ENCODE data around the gene C19orf47.
"Not testable (repeated sequence)": the region's sequence is repeated elsewhere in the genome, so short reads cannot be mapped to it uniquely, and the experiment has no call there.

Gene C19orf47

GRCh38 chr19:40342644-40343311 is 5.4 kb downstream of the C19orf47 start:
- DNase-seq, result no peak

DNA sequence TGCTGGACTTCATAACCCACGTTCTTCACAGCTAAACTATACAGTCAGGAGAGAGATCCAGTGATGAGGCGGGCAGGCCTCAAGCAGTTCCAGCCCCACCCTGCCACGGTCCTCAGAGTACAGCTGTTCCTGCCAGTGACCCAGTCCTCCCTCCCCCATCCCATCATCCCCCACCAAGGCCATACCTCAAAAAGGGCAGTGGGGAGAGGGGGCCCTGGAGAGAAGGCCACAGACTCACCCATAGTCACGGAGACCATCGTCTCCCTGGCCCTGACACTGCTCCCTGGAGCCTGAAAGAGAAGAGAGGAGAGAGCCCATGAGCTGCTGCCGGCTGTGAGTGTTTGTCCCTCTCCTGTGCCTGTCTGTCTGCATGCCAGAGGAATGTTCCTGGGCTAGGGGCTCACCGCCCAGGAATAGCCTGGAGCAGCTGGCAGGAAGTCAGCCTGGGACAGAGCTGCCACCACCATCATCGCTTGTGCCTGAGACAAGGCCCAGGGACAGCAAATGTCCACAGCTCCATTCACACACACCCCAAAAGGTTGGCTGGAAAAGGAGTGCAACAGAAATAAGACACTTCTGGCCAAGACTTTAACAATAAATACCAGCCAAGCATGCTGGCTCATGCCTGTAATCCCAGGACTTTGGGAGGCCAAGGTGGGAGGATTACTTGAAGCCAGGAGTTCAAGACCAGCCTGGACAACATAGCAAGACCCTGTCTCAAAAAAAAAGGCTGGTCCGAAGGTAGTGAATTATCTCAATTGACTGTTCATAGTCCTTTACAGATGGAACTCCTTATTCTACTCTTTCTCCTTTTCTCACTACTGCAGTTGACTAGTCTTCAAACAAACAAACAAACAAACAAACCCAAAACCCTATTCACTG is 6.4 kb downstream of the C19orf47 start:
- no peak for DNase-seq

DNA sequence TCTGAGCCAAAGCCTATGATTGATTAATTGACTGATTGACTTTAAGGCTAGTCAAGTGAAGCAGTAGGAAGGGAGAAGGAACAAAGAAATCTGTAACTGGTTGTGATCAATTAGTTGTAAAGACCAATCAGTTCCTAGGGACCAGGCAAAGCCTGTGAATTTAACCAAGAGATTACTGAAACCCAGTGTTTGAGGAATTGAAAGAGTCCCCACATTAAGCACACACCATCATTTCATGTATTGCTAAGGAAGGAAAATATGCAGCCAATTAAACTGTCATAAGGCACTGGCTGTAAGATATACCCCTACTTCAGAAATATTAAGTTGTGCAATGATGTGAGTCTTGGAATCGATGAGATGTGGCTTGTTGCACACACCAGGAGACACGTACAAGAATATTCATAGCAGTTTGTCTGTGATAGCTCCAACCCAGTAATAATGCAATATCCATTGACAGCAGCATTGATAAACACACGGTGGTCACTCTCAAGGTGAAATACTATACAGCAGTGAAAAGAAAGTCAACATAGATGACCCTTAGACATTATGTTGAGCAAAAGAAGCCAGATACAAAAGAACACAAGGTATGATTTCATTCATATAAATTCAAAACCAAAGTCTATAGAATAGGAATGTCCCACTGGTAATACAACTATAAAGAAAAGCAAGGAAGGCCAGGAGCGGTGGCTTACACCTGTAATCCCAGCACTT is 9.0 kb downstream of the C19orf47 start:
- no peak for DNase-seq

GRCh38 chr19:40337594-40337993 is 10.6 kb downstream of the C19orf47 start:
- no peak for DNase-seq

GRCh38 chr19:40337107-40337506 is 11.1 kb downstream of the C19orf47 start:
- DNase-seq, result no peak

DNA sequence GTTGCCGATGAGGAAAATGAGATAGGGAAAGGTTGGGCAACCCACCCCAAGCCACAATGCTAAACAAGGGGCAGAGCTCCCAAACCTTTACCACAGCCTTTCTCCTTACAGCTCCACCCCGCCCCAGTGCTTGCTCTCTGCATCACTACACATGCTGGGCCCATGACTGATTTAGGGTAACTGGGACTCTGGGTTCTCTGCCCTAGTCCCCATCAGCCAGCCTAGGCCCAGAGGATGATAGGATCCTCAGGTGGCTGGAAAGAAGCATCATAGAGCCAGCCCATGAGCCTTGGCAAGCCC is 11.6 kb downstream of the C19orf47 start:
- DNase-seq, result no peak

DNA sequence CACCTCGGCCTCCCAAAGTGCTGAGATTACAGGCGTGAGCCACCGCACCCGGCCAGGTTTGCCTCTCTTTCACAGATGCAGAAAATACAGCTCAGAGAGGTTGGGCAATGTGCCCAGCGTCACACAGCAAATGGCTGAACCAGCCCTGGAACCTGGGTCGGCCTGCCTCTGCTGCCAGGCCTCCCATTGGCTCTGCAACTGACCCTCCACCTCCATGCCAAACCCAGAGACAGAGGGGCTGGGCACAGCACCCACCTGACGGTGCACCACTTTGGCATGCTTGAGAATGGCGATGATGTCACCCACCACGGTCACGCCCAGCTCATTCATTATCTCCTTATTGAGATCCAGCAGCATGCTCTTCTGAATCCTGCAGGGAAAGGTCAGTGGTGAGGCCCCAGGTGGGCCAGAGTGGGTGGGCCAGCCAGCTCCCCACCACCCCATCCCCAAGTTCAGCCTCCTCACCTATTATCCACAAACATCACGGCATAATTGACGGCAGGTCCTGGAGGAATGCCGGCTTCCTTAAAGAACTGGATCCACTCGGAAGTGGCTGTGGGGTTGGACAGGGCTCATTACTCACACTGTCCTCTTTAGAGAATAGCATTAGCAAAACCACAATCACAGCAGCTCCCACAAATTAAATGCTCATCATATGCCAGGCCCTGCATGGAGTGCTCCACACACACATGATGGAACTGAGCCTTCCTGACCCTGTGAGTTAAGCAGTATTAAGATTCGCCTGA is 12.2 kb downstream of the C19orf47 start:
- no peak for DNase-seq

DNA sequence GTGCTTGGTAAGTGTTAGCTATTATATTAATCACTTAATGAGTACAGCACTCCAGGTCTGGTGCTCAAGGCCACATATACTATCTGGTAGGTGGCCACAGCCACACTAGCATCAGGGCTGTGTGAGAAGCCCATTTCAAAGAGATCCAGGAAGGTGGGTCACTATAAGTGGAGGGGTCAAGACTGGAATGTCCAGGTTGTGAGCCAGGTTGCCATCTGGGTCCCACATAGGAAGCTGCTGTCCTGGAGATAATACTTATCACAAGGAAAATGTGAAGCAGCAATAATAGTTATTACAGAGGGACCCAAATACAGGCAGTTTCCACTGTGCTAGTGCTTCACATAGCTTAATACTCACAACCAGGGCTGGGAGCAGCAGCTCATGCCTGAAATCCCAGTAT is 13.1 kb downstream of the C19orf47 start:
- no peak for DNase-seq

- DNase-seq, result not testable (repeated sequence)
Observed at GRCh38 chr19:40333083-40333482, 15.1 kb downstream of the C19orf47 start.

- no peak for DNase-seq
Observed at GRCh38 chr19:40332669-40333068, 15.5 kb downstream of the C19orf47 start.

GRCh38 chr19:40331052-40331451 is 17.1 kb downstream of the C19orf47 start:
- DNase-seq, result no peak

DNA sequence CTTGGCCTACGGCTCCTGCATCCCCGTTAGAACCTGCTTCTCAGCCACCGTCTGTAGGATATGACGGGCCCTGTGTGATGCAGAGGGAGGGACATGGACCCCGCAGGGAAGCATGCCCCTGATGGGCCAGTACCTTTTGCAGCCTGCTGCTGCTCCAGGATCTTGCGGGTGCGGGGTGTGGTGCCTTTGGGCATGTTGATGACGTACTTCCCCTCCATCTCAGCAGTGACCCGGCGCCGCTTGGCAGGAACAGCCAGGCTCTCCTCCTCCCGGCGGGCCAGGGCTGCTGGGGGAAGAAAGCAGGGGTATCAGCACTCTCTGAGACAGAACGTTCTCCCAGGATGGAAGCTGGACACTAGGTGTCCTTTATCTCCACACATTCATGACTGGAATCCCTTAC is 22.0 kb downstream of the C19orf47 start:
- no peak for DNase-seq

DNA sequence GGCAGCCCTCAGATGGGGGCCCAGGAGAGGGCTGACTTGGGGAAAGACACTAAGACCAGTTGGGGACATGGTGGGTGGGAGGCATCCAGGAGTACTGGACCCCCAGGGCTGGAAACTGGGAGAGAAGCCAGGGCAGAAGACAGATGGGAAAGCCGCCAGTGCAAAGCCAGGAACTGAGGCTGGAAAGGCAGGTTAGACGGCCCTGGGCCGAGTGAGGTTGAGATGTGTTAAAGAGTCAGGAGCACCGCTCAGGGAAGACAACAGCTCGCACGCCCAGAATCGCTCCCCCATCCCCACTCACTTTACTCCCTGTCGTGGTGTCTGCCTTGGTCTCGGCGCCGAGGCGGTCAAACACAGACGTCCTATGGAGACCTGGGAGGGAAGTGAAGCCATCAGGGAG is 24.5 kb downstream of the C19orf47 start:
- no peak for DNase-seq

GRCh38 chr19:40322951-40323615 is 25.1 kb downstream of the C19orf47 start:
- no peak for DNase-seq

DNA sequence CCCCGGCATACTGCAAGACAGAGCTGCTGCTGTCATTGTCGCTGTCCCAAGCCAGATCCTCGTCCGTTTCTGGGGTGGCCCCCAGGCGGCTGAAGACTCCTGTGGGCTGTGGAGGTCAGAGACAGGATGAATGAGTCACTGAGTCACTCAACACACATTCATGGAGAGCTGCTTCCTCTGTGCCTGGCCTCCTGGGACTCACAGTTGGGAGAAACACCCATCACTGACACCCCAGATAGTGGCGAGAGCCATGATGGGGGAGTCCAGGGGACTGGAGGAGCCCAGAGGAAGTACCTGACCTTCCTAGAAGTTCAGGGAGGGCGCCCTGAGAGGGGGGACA is 26.0 kb downstream of the C19orf47 start:
- no peak for DNase-seq

- no peak for DNase-seq
Observed at GRCh38 chr19:40321566-40322270, 26.5 kb downstream of the C19orf47 start.

DNA sequence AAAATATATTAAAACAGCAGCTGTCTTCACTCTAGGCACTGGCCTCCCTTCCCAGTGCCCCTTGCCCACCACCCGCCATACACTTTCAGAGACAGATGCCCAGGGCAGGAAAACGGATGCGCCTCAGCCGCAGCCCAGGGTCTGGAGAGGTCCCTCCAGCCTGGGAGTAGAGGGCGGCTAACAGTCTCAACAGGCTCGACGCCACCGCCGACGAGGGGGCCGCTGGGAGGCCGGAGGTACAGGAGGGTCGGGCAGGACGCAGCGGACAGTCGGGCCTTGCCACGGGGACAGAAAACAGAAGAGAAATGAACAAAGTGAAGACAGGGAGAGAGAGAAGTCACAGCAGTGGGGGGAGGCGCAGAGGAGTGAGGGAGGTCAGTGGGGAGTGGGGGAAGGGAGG is 27.1 kb downstream of the C19orf47 start:
- no peak for DNase-seq

- DNase-seq, result no peak
Observed at GRCh38 chr19:40320558-40320935, 27.6 kb downstream of the C19orf47 start.

DNA sequence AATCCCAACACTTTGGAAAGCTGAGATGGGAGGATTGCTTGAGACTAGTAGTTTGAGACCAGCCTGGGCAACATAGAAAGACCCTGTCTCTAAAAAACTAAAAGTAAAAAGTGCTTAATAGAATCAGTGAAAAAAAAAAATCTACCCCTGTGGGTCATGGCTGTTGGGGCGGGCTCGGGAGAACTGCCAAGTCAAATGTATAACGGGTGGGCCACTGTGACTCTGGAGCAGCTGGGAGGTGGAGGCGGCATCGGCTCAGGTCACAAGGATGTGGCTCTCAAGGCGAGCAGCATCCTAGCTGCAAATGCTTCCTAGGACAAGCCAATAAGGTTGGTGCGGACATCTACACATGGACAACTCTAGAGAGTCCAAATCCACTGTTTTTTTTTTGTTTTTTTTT is 30.9 kb downstream of the C19orf47 start:
- DNase-seq, result no peak

- DNase-seq, result no peak
Observed at GRCh38 chr19:40315812-40316470, 32.3 kb downstream of the C19orf47 start.

GRCh38 chr19:40314656-40315055 is 33.5 kb downstream of the C19orf47 start:
- DNase-seq, result no peak

Data from stimulated activated CD4-positive, alpha-beta T cell treated with anti-CD3 and anti-CD28 coated beads, Interleukin-4, amount 100 ng/mL, for 24 hours (primary cell).